Endothelial cell of umbilical vein (primary cell): Measurements from ENCODE around the gene VPS25. TPM values are rescaled to one million over a fixed set of nuclear protein-coding genes. Genes with fewer than 3 reads are reported as not detected.

ENCODE experiments used
- BruUV-seq: library from RNA; stranded (reverse); fragments of 400-500 nt; replicated peaks from 2 replicates; lab custom pipeline; 2021; lab: Mats Ljungman, UMichigan
- CTCF ChIA-PET: fragments of 300-600, 350-600 bp; sonication (Branson Sonifier 250); formaldehyde crosslinking; loops from one replicate; lab custom pipeline; 2021; ENCODE audit warnings: antibody characterized with exemption, inconsistent platforms; lab: Charles Lee
- POLR2A ChIA-PET: fragments of 300-600, 350-600 bp; sonication (Branson Sonifier 250); formaldehyde crosslinking; loops from one replicate; lab custom pipeline; 2021; ENCODE audit warnings: antibody characterized with exemption, inconsistent platforms; lab: Charles Lee
- DNase-seq: peaks from one replicate; pipeline ENCODE4 v3.0.0-alpha.2; 2011; ENCODE audit warnings: low read depth, low spot score
- FAIRE-seq: peaks from 2 replicates; lab custom pipeline; 2011; peaks lifted over from hg19 to GRCh38; lab: Jason Lieb, UNC
- H2AFZ ChIP-seq: 2 replicates; pipeline ENCODE4 v1.6.0; 2012; ENCODE audit warnings: low read depth, low read length, control low read depth, inconsistent platforms
- H3K27ac ChIP-seq: 2 replicates; pipeline ENCODE4 v1.5.1; 2011; ENCODE audit warnings: low read depth, mild to moderate bottlenecking, control low read depth, low read length, moderate library complexity; ENCODE audit not compliant: insufficient read depth
- H3K27me3 ChIP-seq, 2 experiments: 2 replicates each; pipeline versions ENCODE4 v1.6.0 to v1.6.1; 2011; ENCODE audit warnings: low read length in 2 of 2, mixed read lengths in 1 of 2; ENCODE audit not compliant: control insufficient read depth in 2 of 2, insufficient read depth in 2 of 2
- H3K36me3 ChIP-seq, 2 experiments: 2 replicates in 1 of 2; 3 replicates in 1 of 2; pipeline ENCODE4 v1.5.1; 2011; ENCODE audit warnings: low read length in 2 of 2, mild to moderate bottlenecking in 1 of 2, moderate library complexity in 1 of 2; ENCODE audit not compliant: control insufficient read depth in 2 of 2, insufficient read depth in 2 of 2; ENCODE audit errors: extremely low read depth in 1 of 2
- H3K4me1 ChIP-seq: 3 replicates; pipeline ENCODE4 v1.5.1; 2011; ENCODE audit warnings: mild to moderate bottlenecking, low read length; ENCODE audit not compliant: control insufficient read depth, insufficient read depth; ENCODE audit errors: extremely low read depth
- H3K4me2 ChIP-seq: 2 replicates; pipeline ENCODE4 v1.6.1; 2011; ENCODE audit warnings: low read length, control low read depth, mixed read lengths; ENCODE audit not compliant: insufficient read depth
- H3K4me3 ChIP-seq, 3 experiments: fragments of 200-600 bp in 1 of 3; sonication (generic), shearing (Covaris generic) in 1 of 3; replicated peaks in 1 of 3; 2 replicates each; pipeline ENCODE4 v1.5.1; 2011 to 2016; ENCODE audit warnings: control low read depth in 3 of 3, low read length in 3 of 3, mild to moderate bottlenecking in 2 of 3, inconsistent platforms in 1 of 3, low read depth in 1 of 3, moderate library complexity in 1 of 3; ENCODE audit not compliant: insufficient read depth in 1 of 3
- H3K79me2 ChIP-seq: 2 replicates; pipeline ENCODE4 v1.6.0; 2012; ENCODE audit warnings: low read length, inconsistent platforms; ENCODE audit not compliant: control insufficient read depth, insufficient read depth
- H3K9ac ChIP-seq: replicated peaks from 2 replicates; pipeline ENCODE3; 2011; ENCODE audit warnings: low read length, control low read depth; ENCODE audit not compliant: insufficient read depth; ENCODE audit errors: extremely low read depth
- H3K9me1 ChIP-seq: replicated peaks from 3 replicates; pipeline ENCODE4 v1.6.0; 2011; ENCODE audit warnings: mild to moderate bottlenecking, low read length; ENCODE audit not compliant: control insufficient read depth, insufficient read depth; ENCODE audit errors: extremely low read depth
- H3K9me3 ChIP-seq: replicated peaks from 2 replicates; pipeline ENCODE4 v1.5.1; 2012; ENCODE audit warnings: low read length, inconsistent platforms; ENCODE audit not compliant: control insufficient read depth, insufficient read depth
- H4K20me1 ChIP-seq: replicated peaks from 2 replicates; pipeline ENCODE3; 2011; ENCODE audit warnings: mild to moderate bottlenecking, low read length; ENCODE audit not compliant: control insufficient read depth, insufficient read depth; ENCODE audit errors: extremely low read depth
- EZH2 ChIP-seq: IDR thresholded peaks from 2 replicates; pipeline ENCODE4 v1.6.1; 2012; ENCODE audit warnings: borderline replicate concordance, low read depth, mild to moderate bottlenecking, moderate library complexity, low read length, inconsistent platforms; ENCODE audit not compliant: severe bottlenecking
- FOS ChIP-seq: IDR thresholded peaks from 2 replicates; pipeline ENCODE4 v1.6.1; 2011; ENCODE audit warnings: mild to moderate bottlenecking, low read length, moderate library complexity, borderline replicate concordance; ENCODE audit not compliant: insufficient read depth
- GATA2 ChIP-seq: IDR thresholded peaks from 2 replicates; pipeline ENCODE4 v1.7.0; 2011; ENCODE audit warnings: low read depth, mild to moderate bottlenecking, moderate library complexity, mixed read lengths, low read length; ENCODE audit not compliant: insufficient read length, insufficient read depth
- JUN ChIP-seq: IDR thresholded peaks from 2 replicates; pipeline ENCODE4 v1.6.1; 2011; ENCODE audit warnings: borderline replicate concordance, low read depth; ENCODE audit not compliant: insufficient read length, insufficient read depth
- MYC ChIP-seq: IDR thresholded peaks from one replicate; pipeline ENCODE4 v1.6.1; 2011; ENCODE audit warnings: mild to moderate bottlenecking, low read depth, low read length
- POLR2A ChIP-seq: IDR thresholded peaks from 2 replicates; pipeline ENCODE4 v1.6.1; 2012; ENCODE audit warnings: low read depth, mild to moderate bottlenecking, control low read depth, low read length
- POLR2AphosphoS5 ChIP-seq: IDR thresholded peaks from 2 replicates; pipeline ENCODE4 v1.6.1; 2012; ENCODE audit warnings: low read depth, mild to moderate bottlenecking, control low read depth, low read length, moderate library complexity; ENCODE audit not compliant: insufficient read depth
- dilution Hi-C: fragments of 300-500 bp; cut with MboI; formaldehyde crosslinking; loops from one replicate; pipeline ENCODE4 v1.15.0; 2019; ENCODE audit warnings: low sequenced_read_pairs; ENCODE audit not compliant: extremely low pct_ligation_motif_present
- intact Hi-C: fragments of 100-400 bp; cut with micrococcal nuclease; formaldehyde crosslinking; loops from one replicate; pipeline ENCODE4 v1.10.0; 2022
- polyA plus RNA-seq, 4 experiments: library from polyadenylated mRNA; depleted of rRNA in 3 of 4; stranded (reverse) in 3 of 4; unstranded in 1 of 4; fragments of >200 nt; gene quantifications; 2 replicates each; pipeline versions ENCODE4 v1.2.1 to v1.2.3, GENCODE V29; 2011 to 2012; ENCODE audit warnings: missing spikeins in 1 of 4
- total RNA-seq: library from RNA; stranded (reverse); gene quantifications from 2 replicates; pipeline ENCODE4 v1.2.3, GENCODE V29; 2021
- TF ChIP-seq, protein P1 (sequence below): IDR thresholded peaks from 2 replicates; pipeline ENCODE4 v1.6.1; 2011; ENCODE audit not compliant: insufficient read depth, insufficient read length
- TF ChIP-seq, protein P2 (sequence below), 2 donors: IDR thresholded peaks; 1 replicate in 1 of 2; 2 replicates in 1 of 2; pipeline ENCODE4 v1.5.1; 2011; ENCODE audit warnings: low read length in 2 of 2, mild to moderate bottlenecking in 2 of 2, moderate library complexity in 2 of 2, control low read depth in 1 of 2, inconsistent platforms in 1 of 2, low read depth in 1 of 2; ENCODE audit not compliant: insufficient read depth in 1 of 2; ENCODE audit errors: extremely low read depth in 1 of 2

VPS25 gene
- total and polyA plus RNA-seq, 2 donors (not counting 3 experiments of a cell fraction or from before 2014, with no cell fraction given): 45.0 to 86.8 TPM

DNA sequence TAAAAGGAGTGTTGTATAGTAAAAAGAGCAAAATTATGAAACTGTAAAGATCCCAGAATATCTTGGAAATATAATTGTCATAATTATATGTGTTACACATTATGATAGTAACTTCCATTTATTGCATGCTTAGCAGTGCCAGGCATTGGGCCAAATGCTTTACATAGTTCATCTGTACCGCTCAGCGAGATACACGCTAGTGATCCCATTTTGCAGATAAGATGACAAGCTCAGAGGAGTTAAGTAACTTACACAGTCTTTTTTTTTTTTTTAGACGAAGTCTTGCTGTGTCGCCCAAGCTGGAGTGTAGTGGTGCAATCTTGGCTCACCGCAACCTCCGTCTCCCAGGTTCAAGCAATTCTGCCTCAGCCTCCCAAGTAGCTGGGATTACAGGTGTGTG, 21.6 kb upstream of the VPS25 start:
- Histone ChIP-seq H3K9me1 (no peaks in the 10 kb centered on the region), H3K4me1 (peaks cover 5% of the 10 kb centered on the region), H3K9me3 (no peaks in the 10 kb centered on the region), H4K20me1 (no peaks in the 10 kb centered on the region), H3K4me2 (no peak overlapping the region), H3K9ac (no peak overlapping the region), H3K79me2 (no peaks in the 10 kb centered on the region), H3K4me3 (no peak overlapping the region), H3K27ac (no peak overlapping the region), H3K27me3 (no peaks in the 10 kb centered on the region), H3K36me3 (no peaks in the 10 kb centered on the region), H2AFZ (no peak overlapping the region)
- no TSS peak for BruUV-seq
- TF ChIP-seq POLR2AphosphoS5: no peak
- TF ChIP-seq, protein P1, sequence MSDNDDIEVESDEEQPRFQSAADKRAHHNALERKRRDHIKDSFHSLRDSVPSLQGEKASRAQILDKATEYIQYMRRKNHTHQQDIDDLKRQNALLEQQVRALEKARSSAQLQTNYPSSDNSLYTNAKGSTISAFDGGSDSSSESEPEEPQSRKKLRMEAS: no peak
- no peak for TF ChIP-seq FOS
- TF ChIP-seq, protein P2, sequence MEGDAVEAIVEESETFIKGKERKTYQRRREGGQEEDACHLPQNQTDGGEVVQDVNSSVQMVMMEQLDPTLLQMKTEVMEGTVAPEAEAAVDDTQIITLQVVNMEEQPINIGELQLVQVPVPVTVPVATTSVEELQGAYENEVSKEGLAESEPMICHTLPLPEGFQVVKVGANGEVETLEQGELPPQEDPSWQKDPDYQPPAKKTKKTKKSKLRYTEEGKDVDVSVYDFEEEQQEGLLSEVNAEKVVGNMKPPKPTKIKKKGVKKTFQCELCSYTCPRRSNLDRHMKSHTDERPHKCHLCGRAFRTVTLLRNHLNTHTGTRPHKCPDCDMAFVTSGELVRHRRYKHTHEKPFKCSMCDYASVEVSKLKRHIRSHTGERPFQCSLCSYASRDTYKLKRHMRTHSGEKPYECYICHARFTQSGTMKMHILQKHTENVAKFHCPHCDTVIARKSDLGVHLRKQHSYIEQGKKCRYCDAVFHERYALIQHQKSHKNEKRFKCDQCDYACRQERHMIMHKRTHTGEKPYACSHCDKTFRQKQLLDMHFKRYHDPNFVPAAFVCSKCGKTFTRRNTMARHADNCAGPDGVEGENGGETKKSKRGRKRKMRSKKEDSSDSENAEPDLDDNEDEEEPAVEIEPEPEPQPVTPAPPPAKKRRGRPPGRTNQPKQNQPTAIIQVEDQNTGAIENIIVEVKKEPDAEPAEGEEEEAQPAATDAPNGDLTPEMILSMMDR (IDR thresholded peaks at IDR 0.05; ENCODE audit: extremely low read depth in 1 of 2, insufficient read depth in 1 of 2, low read depth in 1 of 2, low read length in 2 of 2): no peak
- TF ChIP-seq JUN: no peak
- no peak for TF ChIP-seq EZH2
- no peak for TF ChIP-seq POLR2A
- TF ChIP-seq GATA2: no peak
- TF ChIP-seq MYC: no peak
- ChIA-PET POLR2A (no interaction called here), CTCF (interaction anchor here (0.6 to 1.7 kb wide), 2 partner anchors 73 to 91 kb away, joined by 3 to 5 read pairs; partner anchors contain the start of gene BECN1)
- no peak for DNase-seq
- FAIRE-seq: no peak
- intact Hi-C loops (no loop called here), dilution Hi-C loops (no loop called here)
